ENCODE results near the gene CD86. TPM values are rescaled to one million over a fixed set of nuclear protein-coding genes. Genes with fewer than 3 reads are reported as not detected.

CD86 gene
- total RNA-seq, 1 experiment from 2014 or later: not detected

GRCh38 chr3:122006267-122006666 is 48.9 kb upstream of the CD86 start (continued):
- TF ChIP-seq, protein P1, sequence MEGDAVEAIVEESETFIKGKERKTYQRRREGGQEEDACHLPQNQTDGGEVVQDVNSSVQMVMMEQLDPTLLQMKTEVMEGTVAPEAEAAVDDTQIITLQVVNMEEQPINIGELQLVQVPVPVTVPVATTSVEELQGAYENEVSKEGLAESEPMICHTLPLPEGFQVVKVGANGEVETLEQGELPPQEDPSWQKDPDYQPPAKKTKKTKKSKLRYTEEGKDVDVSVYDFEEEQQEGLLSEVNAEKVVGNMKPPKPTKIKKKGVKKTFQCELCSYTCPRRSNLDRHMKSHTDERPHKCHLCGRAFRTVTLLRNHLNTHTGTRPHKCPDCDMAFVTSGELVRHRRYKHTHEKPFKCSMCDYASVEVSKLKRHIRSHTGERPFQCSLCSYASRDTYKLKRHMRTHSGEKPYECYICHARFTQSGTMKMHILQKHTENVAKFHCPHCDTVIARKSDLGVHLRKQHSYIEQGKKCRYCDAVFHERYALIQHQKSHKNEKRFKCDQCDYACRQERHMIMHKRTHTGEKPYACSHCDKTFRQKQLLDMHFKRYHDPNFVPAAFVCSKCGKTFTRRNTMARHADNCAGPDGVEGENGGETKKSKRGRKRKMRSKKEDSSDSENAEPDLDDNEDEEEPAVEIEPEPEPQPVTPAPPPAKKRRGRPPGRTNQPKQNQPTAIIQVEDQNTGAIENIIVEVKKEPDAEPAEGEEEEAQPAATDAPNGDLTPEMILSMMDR (IDR thresholded peaks at IDR 0.05 in 2 of 3, conservative IDR thresholded peaks at IDR 0.05 in 1 of 3; ENCODE audit: borderline replicate concordance in 1 of 3, insufficient read depth in 1 of 3, low read depth in 2 of 3, low read length in 2 of 3): no peak
- no peak for TF ChIP-seq RAD21 (IDR thresholded peaks at IDR 0.05; ENCODE audit: low read depth)
- TF ChIP-seq EGR1 (IDR thresholded peaks at IDR 0.05; ENCODE audit: low read depth): no peak
- TF ChIP-seq, protein P2, sequence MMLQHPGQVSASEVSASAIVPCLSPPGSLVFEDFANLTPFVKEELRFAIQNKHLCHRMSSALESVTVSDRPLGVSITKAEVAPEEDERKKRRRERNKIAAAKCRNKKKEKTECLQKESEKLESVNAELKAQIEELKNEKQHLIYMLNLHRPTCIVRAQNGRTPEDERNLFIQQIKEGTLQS (IDR thresholded peaks at IDR 0.05): no peak
- TF ChIP-seq ZBTB33 (IDR thresholded peaks at IDR 0.05; ENCODE audit: extremely low read depth, insufficient replicate concordance, low read length): no peak

DNA sequence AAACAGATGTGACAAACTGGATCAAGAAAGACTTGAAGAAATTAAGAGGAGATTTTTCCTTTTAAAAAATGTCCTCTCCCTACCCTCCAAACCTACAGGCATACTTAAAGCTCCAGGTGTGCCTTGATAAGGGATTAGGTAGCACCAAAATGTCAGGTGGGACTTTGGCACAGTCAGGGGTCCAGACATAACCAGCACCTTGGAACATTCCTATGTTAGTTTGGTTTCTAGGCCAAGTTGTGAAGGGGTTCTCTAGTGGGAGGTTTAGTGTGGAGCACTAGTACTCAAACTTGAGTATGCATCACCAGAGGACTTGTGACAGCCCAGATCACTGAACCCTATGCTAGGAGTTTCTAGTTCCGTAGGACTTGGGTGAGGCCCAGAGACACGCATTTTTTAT is 47.0 kb upstream of the CD86 start:
- ChIA-PET POLR2A (no interaction called here), RAD21 (ENCODE audit: low non-redundant PET in 1 of 2, low total read pairs in 2 of 2, uncharacterized antibody in 2 of 2, unreplicated experiment in 2 of 2) (no interaction called here), CTCF (interaction anchor here (1.5 kb wide), 1 partner anchor 12 kb away, joined by 5 read pairs; no protein-coding TSS in a partner anchor)
- H3K9ac ChIP-seq (ENCODE audit: low read length): no peak overlapping the region
- BruUV-seq (replicated peaks): no TSS peak
- no peaks in the 10 kb centered on the region for H3K9me2 ChIP-seq (ENCODE audit: insufficient read depth)
- no peak overlapping the region for H3K27ac ChIP-seq (ENCODE audit: low read depth, low read length)
- ATAC-seq (no peak), DNase-seq (ENCODE audit: low read depth, low spot score) (no peak)
- H3K9me3 ChIP-seq (ENCODE audit: control insufficient read depth in 1 of 2, insufficient read depth in 1 of 2, low read depth in 1 of 2, low read length in 2 of 2): no peaks in the 10 kb centered on the region
- no peaks in the 10 kb centered on the region for H3K36me3 ChIP-seq (ENCODE audit: control insufficient read depth in 1 of 2, insufficient read depth in 2 of 2, low read length in 2 of 2)
- no peak overlapping the region for H2AFZ ChIP-seq (ENCODE audit: low read depth, low read length, poor library complexity, severe bottlenecking)
- no peak overlapping the region for H3K4me3 ChIP-seq (replicated peaks in 1 of 2; ENCODE audit: low read depth in 1 of 2, low read length in 2 of 2)
- TF ChIP-seq POLR2AphosphoS5 (IDR thresholded peaks at IDR 0.05; ENCODE audit: low read depth, low read length) (no peak), FOSL1 (IDR thresholded peaks at IDR 0.05; ENCODE audit: low read depth) (no peak), ZNF274 (IDR thresholded peaks at IDR 0.05; ENCODE audit: low read depth, low read length) (no peak), CBX3 (IDR thresholded peaks at IDR 0.05; ENCODE audit: low read depth) (no peak), ZBTB33 (IDR thresholded peaks at IDR 0.05; ENCODE audit: extremely low read depth, insufficient replicate concordance, low read length) (no peak), EGR1 (IDR thresholded peaks at IDR 0.05; ENCODE audit: low read depth) (no peak)
- H3K4me2 ChIP-seq (ENCODE audit: low read length): no peak overlapping the region
- intact Hi-C loops (cut with micrococcal nuclease): no loop called here
- no peaks in the 10 kb centered on the region for H3K4me1 ChIP-seq (ENCODE audit: control insufficient read depth in 1 of 2, insufficient read depth in 2 of 2, low read length in 2 of 2)
- no peaks in the 10 kb centered on the region for H3K79me2 ChIP-seq (ENCODE audit: insufficient read depth, low read length)
- H4K20me1 ChIP-seq (ENCODE audit: insufficient read depth): no peaks in the 10 kb centered on the region
- H3K27me3 ChIP-seq (ENCODE audit: insufficient read depth, low read length): no peaks in the 10 kb centered on the region

All from HCT116 (cell line).